Measurements from ENCODE around the gene KRT23. TPM values are rescaled to one million over a fixed set of nuclear protein-coding genes. Genes with fewer than 3 reads are reported as not detected.
A peak's percentile ranks its signal among the peaks of the same experiment; 100 is the strongest.

KRT23 gene
- total RNA-seq, 1 experiment from 2014 or later = 19.0 TPM

DNA sequence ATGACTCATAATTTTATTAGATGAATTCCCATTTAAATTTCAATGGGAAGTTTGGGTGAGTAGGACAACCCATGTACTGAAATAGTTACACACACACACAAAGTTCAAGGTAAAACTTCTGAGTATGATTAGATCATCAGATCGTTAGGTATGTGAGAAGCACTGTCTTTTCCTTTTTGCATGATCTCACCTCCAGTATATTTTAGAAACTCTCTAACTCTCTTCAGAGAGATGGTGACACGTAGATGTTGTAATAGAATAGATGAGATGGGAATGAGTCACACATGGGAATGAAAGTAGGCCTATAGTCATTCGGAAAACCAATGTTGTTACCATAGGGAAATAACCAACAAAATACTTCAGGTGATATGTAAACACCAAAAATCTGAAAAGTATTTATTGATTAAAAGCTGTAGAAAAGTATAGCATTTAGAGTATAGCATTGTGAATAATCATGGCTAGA is 22.2 kb downstream of the KRT23 start:
- ChIA-PET CTCF (no interaction called here), POLR2A (interaction anchor here (1.1 to 1.7 kb wide), 2 partner anchors 42 to 615 kb away, joined by 3 read pairs; no protein-coding TSS in a partner anchor)
- peak overlapping the region; percentile 50 for H3K4me2 ChIP-seq (ENCODE audit: low read length)
- TF ChIP-seq, protein P1, sequence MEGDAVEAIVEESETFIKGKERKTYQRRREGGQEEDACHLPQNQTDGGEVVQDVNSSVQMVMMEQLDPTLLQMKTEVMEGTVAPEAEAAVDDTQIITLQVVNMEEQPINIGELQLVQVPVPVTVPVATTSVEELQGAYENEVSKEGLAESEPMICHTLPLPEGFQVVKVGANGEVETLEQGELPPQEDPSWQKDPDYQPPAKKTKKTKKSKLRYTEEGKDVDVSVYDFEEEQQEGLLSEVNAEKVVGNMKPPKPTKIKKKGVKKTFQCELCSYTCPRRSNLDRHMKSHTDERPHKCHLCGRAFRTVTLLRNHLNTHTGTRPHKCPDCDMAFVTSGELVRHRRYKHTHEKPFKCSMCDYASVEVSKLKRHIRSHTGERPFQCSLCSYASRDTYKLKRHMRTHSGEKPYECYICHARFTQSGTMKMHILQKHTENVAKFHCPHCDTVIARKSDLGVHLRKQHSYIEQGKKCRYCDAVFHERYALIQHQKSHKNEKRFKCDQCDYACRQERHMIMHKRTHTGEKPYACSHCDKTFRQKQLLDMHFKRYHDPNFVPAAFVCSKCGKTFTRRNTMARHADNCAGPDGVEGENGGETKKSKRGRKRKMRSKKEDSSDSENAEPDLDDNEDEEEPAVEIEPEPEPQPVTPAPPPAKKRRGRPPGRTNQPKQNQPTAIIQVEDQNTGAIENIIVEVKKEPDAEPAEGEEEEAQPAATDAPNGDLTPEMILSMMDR (IDR thresholded peaks at IDR 0.05 in 2 of 3, conservative IDR thresholded peaks at IDR 0.05 in 1 of 3; ENCODE audit: borderline replicate concordance in 1 of 3, insufficient read depth in 1 of 3, low read depth in 2 of 3, low read length in 2 of 3) = no peak
- no peak for TF ChIP-seq EZH2 (IDR thresholded peaks at IDR 0.05)
- TF ChIP-seq, protein P2, sequence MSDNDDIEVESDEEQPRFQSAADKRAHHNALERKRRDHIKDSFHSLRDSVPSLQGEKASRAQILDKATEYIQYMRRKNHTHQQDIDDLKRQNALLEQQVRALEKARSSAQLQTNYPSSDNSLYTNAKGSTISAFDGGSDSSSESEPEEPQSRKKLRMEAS (IDR thresholded peaks at IDR 0.05) = peak; percentile 67
- 0 out of 2 replicates have a peak, but pooled peaks have one; percentile 35 for TF ChIP-seq EGR1 (IDR thresholded peaks at IDR 0.05; ENCODE audit: low read depth)
- TF ChIP-seq, protein P3, sequence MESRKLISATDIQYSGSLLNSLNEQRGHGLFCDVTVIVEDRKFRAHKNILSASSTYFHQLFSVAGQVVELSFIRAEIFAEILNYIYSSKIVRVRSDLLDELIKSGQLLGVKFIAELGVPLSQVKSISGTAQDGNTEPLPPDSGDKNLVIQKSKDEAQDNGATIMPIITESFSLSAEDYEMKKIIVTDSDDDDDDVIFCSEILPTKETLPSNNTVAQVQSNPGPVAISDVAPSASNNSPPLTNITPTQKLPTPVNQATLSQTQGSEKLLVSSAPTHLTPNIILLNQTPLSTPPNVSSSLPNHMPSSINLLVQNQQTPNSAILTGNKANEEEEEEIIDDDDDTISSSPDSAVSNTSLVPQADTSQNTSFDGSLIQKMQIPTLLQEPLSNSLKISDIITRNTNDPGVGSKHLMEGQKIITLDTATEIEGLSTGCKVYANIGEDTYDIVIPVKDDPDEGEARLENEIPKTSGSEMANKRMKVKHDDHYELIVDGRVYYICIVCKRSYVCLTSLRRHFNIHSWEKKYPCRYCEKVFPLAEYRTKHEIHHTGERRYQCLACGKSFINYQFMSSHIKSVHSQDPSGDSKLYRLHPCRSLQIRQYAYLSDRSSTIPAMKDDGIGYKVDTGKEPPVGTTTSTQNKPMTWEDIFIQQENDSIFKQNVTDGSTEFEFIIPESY (IDR thresholded peaks at IDR 0.05; ENCODE audit: extremely low read depth, insufficient replicate concordance, low read length) = no peak
- TF ChIP-seq SRF (IDR thresholded peaks at IDR 0.05; ENCODE audit: low read depth) = peak; percentile 83
- no peak for TF ChIP-seq ZNF274 (IDR thresholded peaks at IDR 0.05; ENCODE audit: low read depth, low read length)
- TF ChIP-seq EZH2phosphoT487 (IDR thresholded peaks at IDR 0.05; ENCODE audit: borderline replicate concordance) = no peak
- peak; percentile 46; the same call in 1 of the 2 replicates for TF ChIP-seq POLR2AphosphoS5 (IDR thresholded peaks at IDR 0.05; ENCODE audit: low read depth, low read length)
- peak; percentile 94 for TF ChIP-seq FOSL1 (IDR thresholded peaks at IDR 0.05; ENCODE audit: low read depth)
- peak; percentile 97 for TF ChIP-seq JUND (IDR thresholded peaks at IDR 0.05)
- peak; percentile 56 for TF ChIP-seq TCF7L2 (IDR thresholded peaks at IDR 0.05; ENCODE audit: borderline replicate concordance, extremely low read depth, insufficient read depth, insufficient read length)
- peak; percentile 94 for TF ChIP-seq CBX3 (IDR thresholded peaks at IDR 0.05; ENCODE audit: low read depth)
- peak; percentile 98 for TF ChIP-seq CEBPB (IDR thresholded peaks at IDR 0.05; ENCODE audit: low read depth)
- no peak for TF ChIP-seq YY1 (IDR thresholded peaks at IDR 0.05; ENCODE audit: extremely low read depth, insufficient replicate concordance, low read depth, low read length)
- peak; percentile 46 for TF ChIP-seq RAD21 (IDR thresholded peaks at IDR 0.05; ENCODE audit: low read depth)
- no peak for TF ChIP-seq ZFX (IDR thresholded peaks at IDR 0.05)
- TF ChIP-seq POLR2A (IDR thresholded peaks at IDR 0.05; ENCODE audit: borderline replicate concordance, extremely low read depth, insufficient read depth, insufficient read length) = no peak
- TF ChIP-seq, protein P4, sequence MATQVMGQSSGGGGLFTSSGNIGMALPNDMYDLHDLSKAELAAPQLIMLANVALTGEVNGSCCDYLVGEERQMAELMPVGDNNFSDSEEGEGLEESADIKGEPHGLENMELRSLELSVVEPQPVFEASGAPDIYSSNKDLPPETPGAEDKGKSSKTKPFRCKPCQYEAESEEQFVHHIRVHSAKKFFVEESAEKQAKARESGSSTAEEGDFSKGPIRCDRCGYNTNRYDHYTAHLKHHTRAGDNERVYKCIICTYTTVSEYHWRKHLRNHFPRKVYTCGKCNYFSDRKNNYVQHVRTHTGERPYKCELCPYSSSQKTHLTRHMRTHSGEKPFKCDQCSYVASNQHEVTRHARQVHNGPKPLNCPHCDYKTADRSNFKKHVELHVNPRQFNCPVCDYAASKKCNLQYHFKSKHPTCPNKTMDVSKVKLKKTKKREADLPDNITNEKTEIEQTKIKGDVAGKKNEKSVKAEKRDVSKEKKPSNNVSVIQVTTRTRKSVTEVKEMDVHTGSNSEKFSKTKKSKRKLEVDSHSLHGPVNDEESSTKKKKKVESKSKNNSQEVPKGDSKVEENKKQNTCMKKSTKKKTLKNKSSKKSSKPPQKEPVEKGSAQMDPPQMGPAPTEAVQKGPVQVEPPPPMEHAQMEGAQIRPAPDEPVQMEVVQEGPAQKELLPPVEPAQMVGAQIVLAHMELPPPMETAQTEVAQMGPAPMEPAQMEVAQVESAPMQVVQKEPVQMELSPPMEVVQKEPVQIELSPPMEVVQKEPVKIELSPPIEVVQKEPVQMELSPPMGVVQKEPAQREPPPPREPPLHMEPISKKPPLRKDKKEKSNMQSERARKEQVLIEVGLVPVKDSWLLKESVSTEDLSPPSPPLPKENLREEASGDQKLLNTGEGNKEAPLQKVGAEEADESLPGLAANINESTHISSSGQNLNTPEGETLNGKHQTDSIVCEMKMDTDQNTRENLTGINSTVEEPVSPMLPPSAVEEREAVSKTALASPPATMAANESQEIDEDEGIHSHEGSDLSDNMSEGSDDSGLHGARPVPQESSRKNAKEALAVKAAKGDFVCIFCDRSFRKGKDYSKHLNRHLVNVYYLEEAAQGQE (IDR thresholded peaks at IDR 0.05; ENCODE audit: low read depth) = no peak
- TF ChIP-seq ELF1 (IDR thresholded peaks at IDR 0.05; ENCODE audit: borderline replicate concordance, low read depth) = no peak
- peak; percentile 98 for TF ChIP-seq SP1 (IDR thresholded peaks at IDR 0.05; ENCODE audit: low read depth)
- TF ChIP-seq SIN3A (IDR thresholded peaks at IDR 0.05; ENCODE audit: low read depth) = no peak; the same call in 1 of the 2 replicates

More for the DNA sequence above, 22.2 kb downstream of the KRT23 start:
- Histone ChIP-seq H4K20me1 (ENCODE audit: insufficient read depth) (no peaks in the 10 kb centered on the region), H3K27ac (ENCODE audit: low read depth, low read length) (peak overlapping the region; percentile 90), H3K9me2 (ENCODE audit: insufficient read depth) (no peaks in the 10 kb centered on the region), H3K36me3 (ENCODE audit: control insufficient read depth in 1 of 2, insufficient read depth in 2 of 2, low read length in 2 of 2) (no peaks in the 10 kb centered on the region; a peak in 1 of 4 replicates), H3K9ac (ENCODE audit: low read length) (peak overlapping the region; percentile 52), H3K4me1 (ENCODE audit: control insufficient read depth in 1 of 2, insufficient read depth in 2 of 2, low read length in 2 of 2) (peaks cover 50 to 65% of the 10 kb centered on the region in 2 experiments), H3K79me2 (ENCODE audit: insufficient read depth, low read length) (no peaks in the 10 kb centered on the region), H3K27me3 (ENCODE audit: insufficient read depth, low read length) (no peaks in the 10 kb centered on the region), H3K4me3 (replicated peaks in 1 of 2; ENCODE audit: low read depth in 1 of 2, low read length in 2 of 2) (no peak overlapping the region), H3K9me3 (ENCODE audit: control insufficient read depth in 1 of 2, insufficient read depth in 1 of 2, low read depth in 1 of 2, low read length in 2 of 2) (no peaks in the 10 kb centered on the region), H2AFZ (ENCODE audit: low read depth, low read length, poor library complexity, severe bottlenecking) (no peak overlapping the region)
- DNase-seq (ENCODE audit: low read depth, low spot score) (peak; percentile 92), ATAC-seq (peak; percentile 83)
- RAD21 ChIA-PET (ENCODE audit: low non-redundant PET in 1 of 2, low total read pairs in 2 of 2, uncharacterized antibody in 2 of 2, unreplicated experiment in 2 of 2) = no interaction called here
- no TSS peak for BruUV-seq (replicated peaks)
- intact Hi-C loops (cut with micrococcal nuclease) = loop anchor here (2.0 kb wide), 1 partner anchor 42 kb away; no protein-coding TSS in a partner anchor

Data from HCT116 (cell line).